HG03135 (cell line): ENCODE measurements around the gene SAMD15.
"Not testable (repeated sequence)": the region's sequence is repeated elsewhere in the genome, so short reads cannot be mapped to it uniquely, and the experiment has no call there.

Experiments
- ATAC-seq: cut with Tn5 transposase; IDR thresholded peaks from one replicate; pipeline ENCODE4 v1.9.1; 2021; ENCODE audit warnings: mild to moderate bottlenecking, moderate library complexity; ENCODE audit not compliant: unreplicated experiment

SAMD15 gene

GRCh38 chr14:77376771-77377501 lies at the start of gene SAMD15, which contains the start of gene TMED8:
SAMD15 (plus strand) TSS chr14:77377379; CDS start chr14:77377419, 40 bp downstream.
TMED8 (minus strand) TSS chr14:77377094; CDS start chr14:77377053, 41 bp downstream.
- ATAC-seq: peak; percentile 84

DNA sequence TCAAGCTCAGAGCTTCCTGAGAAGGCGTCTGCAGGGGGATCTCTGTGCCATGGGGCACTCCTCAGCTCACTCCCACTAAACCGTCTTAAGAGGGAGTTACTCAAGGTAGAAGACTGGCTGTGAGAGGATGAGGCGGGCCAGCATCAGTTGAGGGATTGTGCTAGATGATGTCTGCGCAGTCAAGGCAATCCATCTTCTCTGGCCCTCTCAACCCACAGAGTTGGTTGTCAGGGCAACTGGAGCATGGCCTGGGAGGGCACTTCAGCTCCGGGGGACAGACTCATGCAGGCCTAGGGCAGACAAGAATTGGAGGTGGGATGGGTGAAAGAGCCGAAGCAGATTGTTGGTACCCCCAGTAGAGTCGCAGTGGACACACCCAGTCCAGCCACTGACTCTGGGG lies 47.3 kb upstream of the SAMD15 start:
- no peak for ATAC-seq

DNA sequence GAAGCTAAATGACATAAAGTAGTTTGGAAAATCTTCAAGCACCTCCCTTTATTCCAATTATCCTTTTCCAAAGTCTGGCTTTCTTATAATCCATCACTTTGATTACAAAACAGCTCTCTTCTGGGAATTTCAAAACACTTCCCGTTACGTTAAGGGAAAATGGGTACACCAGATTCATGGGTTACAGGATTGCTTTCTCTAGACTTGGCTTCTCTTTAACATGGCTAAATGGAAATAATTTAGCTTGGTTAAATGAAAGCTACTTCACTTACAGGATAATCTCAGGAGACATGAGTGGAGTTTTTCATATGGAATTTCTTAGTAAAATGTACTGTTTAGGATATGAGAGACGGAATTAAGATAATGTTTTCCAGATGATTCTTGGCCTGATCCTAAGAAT lies 41.6 kb upstream of the SAMD15 start:
- no peak for ATAC-seq

GRCh38 chr14:77337255-77337654 lies 39.9 kb upstream of the SAMD15 start:
- not testable (repeated sequence) for ATAC-seq

- ATAC-seq: no peak
These were observed 39.3 kb upstream of the SAMD15 start for GRCh38 chr14:77337880-77338279.

GRCh38 chr14:77338302-77338701 lies 38.9 kb upstream of the SAMD15 start:
- ATAC-seq: no peak

GRCh38 chr14:77339407-77339806 lies 37.8 kb upstream of the SAMD15 start:
- no peak for ATAC-seq

DNA sequence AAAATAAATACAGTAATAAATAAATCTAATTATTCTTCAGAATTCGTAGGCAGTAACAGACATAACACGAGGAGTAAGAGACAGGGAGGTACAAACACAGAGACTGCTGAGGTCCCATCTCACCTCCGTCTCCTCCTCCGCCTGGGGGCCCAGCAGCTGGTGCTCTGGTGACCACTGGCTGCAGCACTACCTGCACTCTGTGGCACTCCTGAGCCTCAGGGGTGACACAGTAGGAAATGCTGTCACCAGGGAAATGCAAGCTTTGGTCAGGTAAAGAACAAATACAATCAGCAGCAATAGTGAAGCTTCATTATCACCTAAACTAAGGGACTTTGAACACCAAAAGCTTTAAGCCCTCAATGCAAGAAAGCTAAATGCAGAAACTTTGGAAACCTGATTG lies 36.8 kb upstream of the SAMD15 start:
- ATAC-seq: no peak

DNA sequence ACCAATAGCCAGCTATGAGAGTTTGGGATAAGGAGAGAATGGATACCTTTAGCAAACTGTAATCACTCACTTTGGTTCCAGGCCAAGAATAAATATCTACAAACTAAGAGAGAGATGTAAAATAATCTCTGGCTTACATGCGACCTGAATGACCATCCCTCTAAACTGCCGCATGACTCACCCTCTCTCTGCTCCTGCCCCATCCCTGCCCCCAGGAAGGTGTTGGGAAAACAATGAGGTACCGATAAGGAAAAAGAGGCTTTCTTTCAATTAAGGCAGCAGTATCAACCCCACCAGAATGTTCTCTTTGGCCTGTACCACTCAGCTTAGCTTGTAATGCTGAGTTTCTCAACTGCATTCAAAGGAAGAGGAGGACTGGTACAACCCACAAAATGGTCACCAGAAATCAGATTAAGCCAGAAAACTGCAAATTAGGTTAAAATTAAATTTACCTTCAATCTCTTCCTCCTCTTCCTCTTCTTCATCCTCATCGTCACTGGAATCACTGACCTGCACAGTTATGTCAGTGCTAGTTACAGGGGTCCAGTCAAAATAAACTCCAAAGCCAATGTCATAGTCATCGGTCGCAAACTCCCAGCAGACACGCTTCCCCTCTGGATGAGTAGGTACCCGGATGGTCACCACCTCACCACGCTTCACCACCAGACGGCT lies 34.3 kb upstream of the SAMD15 start:
- ATAC-seq: no peak

GRCh38 chr14:77343662-77344061 lies 33.5 kb upstream of the SAMD15 start:
- no peak for ATAC-seq

- ATAC-seq: no peak
These were observed 32.7 kb upstream of the SAMD15 start for GRCh38 chr14:77344377-77344996.

- ATAC-seq: no peak
These were observed 30.7 kb upstream of the SAMD15 start for GRCh38 chr14:77346495-77346894.

DNA sequence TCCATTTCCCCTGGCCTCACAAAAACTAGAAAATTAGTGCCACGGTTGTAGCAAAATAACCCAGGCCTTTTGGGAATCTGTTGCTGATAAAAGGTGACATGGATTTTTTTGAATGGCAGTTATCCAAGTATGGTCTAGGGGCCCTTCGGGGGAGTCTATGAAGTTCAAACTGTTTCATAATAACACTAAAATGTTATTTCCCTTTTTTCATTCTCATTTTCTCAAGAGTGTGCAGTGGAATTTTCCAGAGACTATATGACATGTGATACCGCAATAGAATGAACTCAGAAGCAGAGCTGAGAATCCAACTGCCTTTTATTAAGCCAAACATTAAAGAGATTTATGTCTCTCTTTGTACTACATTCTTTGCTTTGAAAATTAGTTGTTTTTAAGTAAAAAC lies 29.4 kb upstream of the SAMD15 start:
- ATAC-seq: no peak

DNA sequence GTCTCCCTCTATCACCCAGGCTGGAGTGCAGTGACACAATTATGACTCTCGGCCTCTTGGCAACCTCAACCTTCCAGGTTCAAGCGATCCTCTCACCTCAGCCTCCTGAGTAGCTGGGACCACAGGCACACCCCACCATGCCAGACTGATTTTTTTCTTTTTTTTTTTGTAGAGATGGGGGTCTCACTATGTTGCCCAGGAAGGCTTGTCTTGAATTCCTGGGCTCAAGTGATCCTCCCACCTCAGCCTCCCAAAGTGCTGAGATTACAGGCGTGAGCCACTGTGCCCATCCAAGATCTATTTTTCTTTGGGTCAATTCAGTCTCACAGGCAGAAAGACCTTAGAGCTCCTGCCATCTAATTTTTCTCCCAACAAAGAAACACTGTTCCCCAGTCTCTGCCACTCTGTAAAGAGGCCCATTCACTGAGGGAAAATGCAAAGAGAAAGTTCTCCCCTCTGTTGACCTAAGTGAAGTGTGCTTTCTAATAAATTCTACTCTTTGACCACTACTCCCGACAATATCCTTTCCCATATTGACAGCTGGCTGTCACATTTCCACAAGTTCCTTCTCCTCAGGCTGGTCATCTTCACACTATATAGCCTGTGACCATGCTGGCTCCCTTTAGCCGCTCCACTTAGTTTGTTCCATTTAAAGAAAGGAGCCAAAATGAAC lies 23.6 kb upstream of the SAMD15 start:
- ATAC-seq: no peak

GRCh38 chr14:77355811-77356210 lies 21.4 kb upstream of the SAMD15 start:
- no peak for ATAC-seq

- no peak for ATAC-seq
These were observed 20.3 kb upstream of the SAMD15 start for GRCh38 chr14:77356899-77357298.

GRCh38 chr14:77359626-77360025 lies 17.6 kb upstream of the SAMD15 start:
- no peak for ATAC-seq

DNA sequence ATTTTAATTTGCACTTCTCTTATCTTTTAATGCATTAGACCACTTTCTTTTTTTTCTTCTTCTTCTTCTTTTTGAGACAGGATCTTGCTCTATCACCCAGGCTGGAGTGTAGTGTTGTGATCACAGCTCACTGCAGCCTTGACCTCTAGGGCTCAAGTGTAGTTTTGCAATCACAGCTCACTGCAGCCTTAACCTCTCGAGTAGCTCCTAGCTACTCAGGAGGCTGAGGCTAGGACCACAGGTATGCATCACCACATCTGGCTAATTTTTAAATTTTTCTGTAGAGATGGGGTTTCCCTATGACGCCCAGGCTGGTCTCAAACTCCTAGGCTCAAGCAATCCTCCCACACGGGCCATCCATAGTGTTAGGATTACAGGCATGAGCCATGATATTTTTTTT lies 13.0 kb upstream of the SAMD15 start:
- peak; percentile 52 for ATAC-seq

- no peak for ATAC-seq
These were observed 7.9 kb upstream of the SAMD15 start for GRCh38 chr14:77369285-77369684.

DNA sequence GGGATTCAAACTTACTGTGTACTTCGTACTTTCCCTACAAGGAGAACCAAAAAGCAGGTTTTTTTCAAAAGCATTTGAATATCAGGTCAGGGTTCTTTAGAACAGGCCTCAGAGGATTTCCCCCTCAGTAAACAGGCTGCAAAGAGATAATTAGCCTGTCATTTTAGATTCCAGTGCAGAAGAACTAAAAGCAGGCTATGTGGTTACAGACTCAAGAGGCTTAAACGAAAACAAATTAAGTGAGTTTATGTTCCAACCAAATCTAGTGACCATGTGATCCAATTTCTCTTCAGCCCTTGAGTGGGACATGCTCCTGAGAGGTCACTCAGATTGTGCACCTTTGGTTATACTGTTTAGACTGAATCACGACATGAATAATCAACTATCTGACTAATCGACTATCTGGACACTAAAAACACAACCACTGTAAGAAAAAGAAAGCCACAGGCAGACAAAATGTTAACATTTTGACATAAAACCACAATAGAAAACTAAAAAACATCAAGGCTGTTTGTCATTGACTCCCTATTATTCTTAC lies 4.8 kb upstream of the SAMD15 start:
- ATAC-seq: no peak
